DND-41 (cell line): ENCODE measurements around the gene DNAJC6.

Experiments used
- ATAC-seq: fragments of 200-7000 bp; cut with Tn5 transposase; 3 replicates; pipeline ENCODE4 v1.9.1; 2021; ENCODE audit warnings: low read depth; ENCODE audit not compliant: insufficient read depth
- DNase-seq: peaks from one replicate; pipeline ENCODE4 v3.0.0-alpha.2; 2020
- H2AFZ ChIP-seq: 2 replicates; pipeline ENCODE4 v1.6.0; 2012; ENCODE audit warnings: low read depth, low read length
- H3K27ac ChIP-seq: 2 replicates; pipeline ENCODE4 v1.5.1; 2012; ENCODE audit warnings: low read length, inconsistent platforms
- H3K27me3 ChIP-seq: fragments of 200-600 bp; sonication (generic); 2 replicates; pipeline ENCODE4 v1.6.0; 2012; ENCODE audit warnings: low read length, mild to moderate bottlenecking, inconsistent platforms; ENCODE audit not compliant: insufficient read depth, poor library complexity
- H3K36me3 ChIP-seq: 2 replicates; pipeline ENCODE4 v1.5.1; 2012; ENCODE audit warnings: low read length, inconsistent platforms; ENCODE audit not compliant: insufficient read depth
- H3K4me1 ChIP-seq: 2 replicates; pipeline ENCODE4 v1.5.1; 2012; ENCODE audit warnings: mild to moderate bottlenecking, low read length; ENCODE audit not compliant: insufficient read depth
- H3K4me2 ChIP-seq: 2 replicates; pipeline ENCODE4 v1.6.0; 2012; ENCODE audit warnings: mild to moderate bottlenecking, moderate library complexity, low read length, inconsistent platforms; ENCODE audit not compliant: insufficient read depth
- H3K4me3 ChIP-seq, 2 experiments: fragments of 200-600 bp in 1 of 2; shearing (Covaris generic) in 1 of 2; 2 replicates each; pipeline ENCODE4 v1.5.1; 2012 to 2016; ENCODE audit warnings: inconsistent platforms in 2 of 2, low read length in 2 of 2, mild to moderate bottlenecking in 2 of 2, low read depth in 1 of 2, moderate library complexity in 1 of 2
- H3K79me2 ChIP-seq: 2 replicates; pipeline ENCODE4 v1.6.0; 2012; ENCODE audit warnings: low read length, inconsistent platforms; ENCODE audit not compliant: insufficient read depth
- H3K9ac ChIP-seq: 2 replicates; pipeline ENCODE4 v1.6.0; 2012; ENCODE audit warnings: low read depth, mild to moderate bottlenecking, inconsistent platforms, low read length, moderate library complexity
- H3K9me3 ChIP-seq: 2 replicates; pipeline ENCODE4 v1.5.1; 2012; ENCODE audit warnings: low read length, moderate library complexity, mild to moderate bottlenecking, inconsistent platforms; ENCODE audit not compliant: insufficient read depth, severe bottlenecking
- H4K20me1 ChIP-seq: 2 replicates; pipeline ENCODE4 v1.6.0; 2012; ENCODE audit warnings: low read length; ENCODE audit not compliant: insufficient read depth
- EZH2 ChIP-seq: IDR thresholded peaks from 3 replicates; pipeline ENCODE4 v1.6.1; 2012; ENCODE audit warnings: borderline replicate concordance, low read depth, mild to moderate bottlenecking, moderate library complexity, low read length, inconsistent platforms; ENCODE audit not compliant: severe bottlenecking
- TF ChIP-seq, protein P1 (sequence below): IDR thresholded peaks from 2 replicates; pipeline ENCODE4 v1.5.1; 2012; ENCODE audit warnings: borderline replicate concordance, low read length, moderate library complexity, mild to moderate bottlenecking; ENCODE audit not compliant: poor library complexity, severe bottlenecking; ENCODE audit errors: extremely low read depth

Gene DNAJC6

DNA sequence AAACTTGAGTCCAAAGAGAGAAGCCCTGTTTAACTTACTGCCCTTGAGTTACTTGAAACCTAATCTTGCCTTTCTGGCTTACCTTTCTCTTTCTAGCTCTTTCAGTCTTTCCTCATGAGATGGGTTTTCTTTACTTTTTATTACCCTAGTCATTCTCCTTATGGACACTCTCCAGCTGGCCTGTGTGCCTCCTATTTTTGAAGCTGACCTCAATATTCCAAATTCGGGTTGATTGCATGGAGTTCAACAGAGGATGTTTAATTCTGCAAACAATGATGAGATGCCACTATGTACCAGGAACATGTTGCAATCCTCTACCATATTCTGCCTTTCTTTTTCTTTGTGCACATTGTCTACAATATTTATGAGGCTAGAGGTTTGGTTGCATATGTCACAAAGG, 20.7 kb downstream of the DNAJC6 start:
- ATAC-seq = no peak
- H3K9ac ChIP-seq = no peak overlapping the region
- H3K27me3 ChIP-seq = no peaks in the 10 kb centered on the region
- no peaks in the 10 kb centered on the region for H3K79me2 ChIP-seq
- H3K4me1 ChIP-seq = no peaks in the 10 kb centered on the region
- H3K9me3 ChIP-seq = no peaks in the 10 kb centered on the region
- H2AFZ ChIP-seq = no peak overlapping the region
- H4K20me1 ChIP-seq = no peaks in the 10 kb centered on the region
- no peak overlapping the region for H3K4me3 ChIP-seq
- no peak for DNase-seq
- H3K4me2 ChIP-seq = no peak overlapping the region
- TF ChIP-seq, protein P1, sequence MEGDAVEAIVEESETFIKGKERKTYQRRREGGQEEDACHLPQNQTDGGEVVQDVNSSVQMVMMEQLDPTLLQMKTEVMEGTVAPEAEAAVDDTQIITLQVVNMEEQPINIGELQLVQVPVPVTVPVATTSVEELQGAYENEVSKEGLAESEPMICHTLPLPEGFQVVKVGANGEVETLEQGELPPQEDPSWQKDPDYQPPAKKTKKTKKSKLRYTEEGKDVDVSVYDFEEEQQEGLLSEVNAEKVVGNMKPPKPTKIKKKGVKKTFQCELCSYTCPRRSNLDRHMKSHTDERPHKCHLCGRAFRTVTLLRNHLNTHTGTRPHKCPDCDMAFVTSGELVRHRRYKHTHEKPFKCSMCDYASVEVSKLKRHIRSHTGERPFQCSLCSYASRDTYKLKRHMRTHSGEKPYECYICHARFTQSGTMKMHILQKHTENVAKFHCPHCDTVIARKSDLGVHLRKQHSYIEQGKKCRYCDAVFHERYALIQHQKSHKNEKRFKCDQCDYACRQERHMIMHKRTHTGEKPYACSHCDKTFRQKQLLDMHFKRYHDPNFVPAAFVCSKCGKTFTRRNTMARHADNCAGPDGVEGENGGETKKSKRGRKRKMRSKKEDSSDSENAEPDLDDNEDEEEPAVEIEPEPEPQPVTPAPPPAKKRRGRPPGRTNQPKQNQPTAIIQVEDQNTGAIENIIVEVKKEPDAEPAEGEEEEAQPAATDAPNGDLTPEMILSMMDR = no peak
- TF ChIP-seq EZH2 = no peak
- H3K27ac ChIP-seq = no peak overlapping the region
- no peaks in the 10 kb centered on the region for H3K36me3 ChIP-seq

DNA sequence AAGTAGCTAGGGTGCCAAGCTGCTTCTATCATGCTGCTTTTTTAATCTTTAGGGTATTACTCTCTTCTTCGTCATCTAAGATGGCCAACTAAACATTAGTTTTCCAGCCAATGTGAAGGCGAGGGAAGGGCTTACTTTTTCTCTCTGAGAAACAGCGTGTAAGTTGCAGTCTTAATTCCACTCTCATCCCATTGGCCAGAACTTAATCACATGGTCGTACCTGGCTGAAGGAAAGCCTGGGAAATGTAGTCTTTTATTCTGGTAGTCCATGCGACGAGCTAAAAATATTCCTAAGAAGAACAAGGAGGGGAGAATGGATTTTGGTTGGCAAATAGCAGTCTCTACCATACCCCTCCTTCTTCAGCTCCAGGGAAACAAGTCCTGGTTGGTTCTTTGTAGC, 21.5 kb downstream of the DNAJC6 start:
- no peak overlapping the region for H2AFZ ChIP-seq
- DNase-seq = no peak
- no peak for ATAC-seq
- no peaks in the 10 kb centered on the region for H4K20me1 ChIP-seq
- H3K27ac ChIP-seq = no peak overlapping the region
- no peaks in the 10 kb centered on the region for H3K4me1 ChIP-seq
- no peak overlapping the region for H3K4me2 ChIP-seq
- no peaks in the 10 kb centered on the region for H3K36me3 ChIP-seq
- H3K9ac ChIP-seq = no peak overlapping the region
- H3K4me3 ChIP-seq = no peak overlapping the region
- TF ChIP-seq, protein P1 = no peak
- no peak for TF ChIP-seq EZH2
- H3K27me3 ChIP-seq = no peaks in the 10 kb centered on the region
- H3K79me2 ChIP-seq = no peaks in the 10 kb centered on the region
- no peaks in the 10 kb centered on the region for H3K9me3 ChIP-seq

DNA sequence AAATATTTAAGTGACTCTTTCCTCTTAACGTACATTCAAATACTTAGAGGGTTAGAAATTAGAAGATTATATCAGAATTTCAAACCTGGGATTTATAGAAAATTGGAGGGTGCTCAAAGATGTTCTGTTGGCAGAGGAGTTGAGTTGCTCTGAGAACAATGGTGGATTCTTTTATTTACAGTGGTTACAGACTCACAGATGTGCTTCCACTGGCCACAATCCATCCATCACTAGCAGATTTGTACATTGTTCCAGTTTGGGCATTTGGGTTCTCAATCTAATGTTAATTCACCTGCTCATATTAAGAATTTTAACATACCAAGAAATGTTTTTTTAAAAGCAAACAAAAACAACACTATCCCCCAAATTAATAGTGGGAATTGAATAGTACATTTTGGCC, 23.5 kb downstream of the DNAJC6 start:
- DNase-seq = no peak
- Histone ChIP-seq H3K36me3 (no peaks in the 10 kb centered on the region), H3K4me2 (no peak overlapping the region), H3K27ac (no peak overlapping the region), H3K4me3 (no peak overlapping the region), H2AFZ (no peak overlapping the region), H3K79me2 (no peaks in the 10 kb centered on the region), H4K20me1 (no peaks in the 10 kb centered on the region), H3K9ac (no peak overlapping the region), H3K4me1 (no peaks in the 10 kb centered on the region), H3K9me3 (no peaks in the 10 kb centered on the region), H3K27me3 (no peaks in the 10 kb centered on the region)
- ATAC-seq = no peak
- TF ChIP-seq EZH2 = no peak
- TF ChIP-seq, protein P1 = no peak

DNA sequence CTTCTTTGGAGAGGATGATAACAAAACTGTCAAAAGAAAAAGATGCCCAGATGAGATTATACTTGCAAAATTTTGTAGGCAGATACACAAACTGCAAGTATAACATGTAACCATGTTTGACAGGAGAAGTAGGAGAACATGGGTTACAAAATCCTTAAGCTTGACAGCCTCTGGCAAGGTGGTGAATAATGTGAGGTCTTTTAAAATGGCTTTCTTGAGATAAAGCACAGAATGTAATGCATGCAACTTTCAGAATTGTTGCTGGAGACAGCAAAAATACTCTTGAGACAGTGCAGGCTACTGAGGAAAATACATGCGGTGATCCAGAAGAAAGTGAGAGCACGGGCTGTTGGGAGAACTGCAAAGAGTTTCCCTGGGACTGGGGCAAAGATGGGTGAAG, 24.7 kb downstream of the DNAJC6 start:
- ATAC-seq (no peak), DNase-seq (no peak)
- Histone ChIP-seq H3K27ac (no peak overlapping the region), H3K9ac (no peak overlapping the region), H3K36me3 (no peaks in the 10 kb centered on the region), H3K4me3 (no peak overlapping the region), H2AFZ (no peak overlapping the region), H3K4me2 (no peak overlapping the region), H3K4me1 (no peaks in the 10 kb centered on the region), H3K9me3 (no peaks in the 10 kb centered on the region), H4K20me1 (no peaks in the 10 kb centered on the region), H3K27me3 (no peaks in the 10 kb centered on the region), H3K79me2 (no peaks in the 10 kb centered on the region)
- TF ChIP-seq, protein P1 = no peak
- no peak for TF ChIP-seq EZH2
